Hepatocyte (in vitro differentiated cells): ENCODE data around the gene ZNF735.
"Not testable (repeated sequence)": the region's sequence is repeated elsewhere in the genome, so short reads cannot be mapped to it uniquely, and the experiment has no call there.

Source experiments
- CTCF ChIP-seq: fragments of 200-600 bp; sonication (generic); IDR thresholded peaks from 2 replicates; pipeline ENCODE4 v1.5.1; 2016; ENCODE audit warnings: antibody characterized with exemption, mild to moderate bottlenecking; ENCODE audit not compliant: poor library complexity
- EZH2 ChIP-seq: fragments of 200-600 bp; sonication (generic); IDR thresholded peaks from 2 replicates; pipeline ENCODE4 v1.6.1; 2016; ENCODE audit warnings: antibody characterized with exemption, mild to moderate bottlenecking, borderline replicate concordance
- EZH2phosphoT487 ChIP-seq: fragments of 200-600 bp; sonication (generic); IDR thresholded peaks from one replicate; pipeline ENCODE4 v1.6.1; 2018; ENCODE audit warnings: antibody characterized with exemption, mild to moderate bottlenecking, low read depth, moderate library complexity; ENCODE audit not compliant: unreplicated experiment, severe bottlenecking

GRCh38 chr7:64170974-64171373 is 36.0 kb upstream of the ZNF735 start:
- not testable (repeated sequence) for TF ChIP-seq EZH2, CTCF, EZH2phosphoT487
